ENCODE data around the gene PTPRN2. TPM values are rescaled to one million over a fixed set of nuclear protein-coding genes. Genes with fewer than 3 reads are reported as not detected.
"Not testable (repeated sequence)": the region's sequence is repeated elsewhere in the genome, so short reads cannot be mapped to it uniquely, and the experiment has no call there.

The PTPRN2 gene
- polyA plus RNA-seq, 4 donors = 7.3 to 11.4 (median 8.0) TPM

DNA sequence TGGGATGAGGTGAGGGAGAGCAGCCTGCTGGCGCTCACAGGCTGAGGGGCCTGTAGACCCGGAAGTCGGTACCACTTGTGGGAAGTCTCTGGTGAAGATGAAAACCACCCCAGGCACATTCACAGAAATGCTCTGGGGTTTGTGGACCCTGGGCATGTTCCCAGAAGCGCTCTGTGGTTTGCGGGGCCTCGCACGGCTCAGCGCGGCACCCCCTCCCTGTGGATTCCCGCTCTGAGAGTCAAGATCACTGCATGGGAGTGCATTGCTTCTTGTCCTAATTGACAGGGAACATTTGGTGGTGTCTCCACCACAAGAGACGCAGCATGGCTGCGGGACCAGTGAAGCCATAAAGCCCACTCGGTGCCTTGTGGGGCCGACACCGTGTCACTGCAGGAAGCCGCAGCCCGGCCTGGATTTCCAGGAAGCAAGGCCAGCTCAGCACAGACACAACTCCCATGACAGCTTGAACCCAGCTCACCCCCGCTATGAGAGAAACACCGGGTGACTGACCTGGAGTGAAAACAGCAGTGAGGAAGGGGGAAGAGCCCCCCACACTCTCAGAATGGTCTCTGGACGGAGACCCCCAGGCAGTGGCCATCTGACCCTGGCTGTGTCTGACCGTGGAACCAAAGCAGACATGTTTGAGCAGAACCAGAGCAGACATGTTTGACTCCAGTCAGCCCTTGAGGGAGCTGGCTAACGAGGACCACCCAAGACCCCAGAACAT lies 157.2 kb downstream of the PTPRN2 start:
- no peak for DNase-seq (ENCODE audit: low read depth in 4 of 4, low spot score in 2 of 4)

DNA sequence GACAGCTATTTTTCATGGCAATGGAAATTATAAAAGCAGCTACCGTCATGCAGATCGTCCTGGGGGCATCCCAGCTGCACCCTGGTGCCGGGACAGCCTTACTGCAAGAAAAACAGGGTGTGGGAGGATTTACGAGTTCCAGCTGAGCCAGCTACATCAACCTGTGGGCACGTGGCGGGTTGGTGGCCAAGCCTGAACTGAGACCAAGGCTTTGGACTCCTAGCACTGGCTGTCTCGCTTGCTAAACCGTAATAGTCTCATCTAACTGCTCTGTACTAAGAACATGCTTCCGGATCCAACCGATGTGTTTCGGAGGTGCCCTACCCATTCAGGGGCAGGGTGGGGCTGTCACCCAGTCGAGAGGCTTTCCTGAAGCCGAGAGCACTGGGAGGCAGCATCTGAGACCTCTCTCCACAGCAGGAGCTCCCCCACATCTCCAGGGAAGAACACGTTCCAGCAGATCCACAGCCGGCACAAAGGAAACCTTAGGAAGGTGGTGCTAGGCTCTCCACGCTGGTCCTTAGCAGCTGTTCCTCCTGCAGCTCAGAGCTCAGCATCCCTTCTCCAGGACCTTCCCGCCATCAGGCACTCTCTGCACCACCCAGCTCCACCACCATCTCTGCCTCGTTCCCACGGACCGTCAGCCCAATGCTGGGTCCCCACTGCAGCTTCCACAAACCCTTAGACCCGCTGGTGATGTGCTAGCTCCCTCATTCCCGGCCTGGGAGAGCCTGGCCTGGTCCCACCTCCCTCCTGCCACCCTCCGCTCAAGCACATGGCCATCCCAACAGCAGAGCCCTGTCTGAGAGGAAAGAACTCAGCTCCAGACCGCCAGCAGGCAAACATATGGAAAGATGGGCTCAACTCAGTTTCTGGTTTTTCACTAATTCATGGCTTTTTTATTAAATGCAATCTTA lies 158.5 kb downstream of the PTPRN2 start:
- no peak for DNase-seq (ENCODE audit: low read depth in 4 of 4, low spot score in 2 of 4)

DNA sequence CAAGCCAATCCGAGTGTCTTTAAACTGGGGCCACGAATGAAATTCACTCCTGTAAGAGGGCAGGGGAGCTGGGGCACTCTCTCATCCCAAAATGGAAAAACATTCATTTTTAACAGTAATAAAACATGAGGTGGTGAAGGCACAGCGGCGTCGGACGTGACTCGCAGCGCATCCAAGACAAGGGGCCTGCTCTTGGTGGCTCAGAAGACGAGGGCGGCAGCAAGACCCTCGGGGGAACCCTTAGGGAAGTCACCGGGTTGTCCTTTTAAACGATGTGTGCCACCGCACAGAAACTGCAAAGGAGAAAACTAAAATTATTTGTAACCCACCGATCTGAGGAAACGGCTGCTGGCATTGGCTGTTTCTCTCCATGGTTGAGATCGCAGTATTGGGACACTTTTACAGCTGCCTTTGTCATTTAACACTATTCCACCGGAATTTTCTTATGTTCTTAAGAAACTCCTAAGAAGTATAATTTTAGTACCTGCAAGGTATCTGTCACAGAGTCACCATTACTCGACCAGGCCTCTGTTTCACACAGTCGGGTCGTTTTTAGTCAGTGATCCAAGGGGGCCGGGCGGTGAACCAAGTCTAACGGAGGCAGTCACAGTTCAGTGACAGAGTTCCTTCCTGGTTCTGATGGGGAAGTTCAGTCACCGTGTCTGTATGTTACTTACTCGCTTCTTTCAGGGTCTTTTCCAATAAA lies 159.3 kb downstream of the PTPRN2 start:
- no peak for DNase-seq (ENCODE audit: low read depth in 4 of 4, low spot score in 2 of 4)

DNA sequence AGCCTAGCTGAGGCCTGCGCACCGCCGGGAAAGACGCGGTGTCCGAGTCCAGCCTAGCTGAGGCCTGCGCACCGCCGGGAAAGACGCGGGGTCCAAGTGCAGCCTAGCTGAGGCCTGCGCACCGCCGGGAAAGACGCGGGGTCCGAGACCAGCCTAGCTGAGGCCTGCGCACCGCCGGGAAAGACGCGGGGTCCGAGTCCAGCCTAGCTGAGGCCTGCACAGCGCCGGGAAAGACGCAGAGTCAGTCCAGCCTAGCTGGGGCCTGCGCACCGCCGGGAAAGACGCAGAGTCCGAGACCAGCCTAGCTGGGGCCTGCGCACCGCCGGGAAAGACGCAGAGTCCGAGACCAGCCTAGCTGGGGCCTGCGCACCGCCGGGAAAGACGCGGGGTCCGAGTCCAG lies 161.9 kb downstream of the PTPRN2 start:
- not testable (repeated sequence) for DNase-seq (ENCODE audit: low read depth in 4 of 4, low spot score in 2 of 4)

DNA sequence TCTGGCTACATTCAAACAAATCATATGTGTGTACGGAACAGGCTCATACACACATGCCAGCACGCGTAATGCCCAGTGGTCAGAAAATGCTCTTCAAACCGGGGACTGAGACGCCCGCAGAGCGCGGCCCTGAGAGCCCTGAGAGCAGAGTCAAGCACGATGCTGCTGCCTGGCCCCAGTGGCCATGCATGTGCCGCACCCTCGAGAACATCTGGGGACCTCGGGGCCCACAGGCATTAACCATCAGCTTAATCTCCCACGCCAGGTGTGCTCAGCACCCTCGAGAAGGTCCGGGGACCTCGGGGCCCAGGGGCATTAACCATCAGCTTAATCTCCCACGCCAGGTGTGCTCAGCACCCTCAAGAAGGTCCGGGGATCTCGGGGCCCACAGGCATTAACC lies 163.1 kb downstream of the PTPRN2 start:
- no peak for DNase-seq (ENCODE audit: low read depth in 4 of 4, low spot score in 2 of 4)

DNA sequence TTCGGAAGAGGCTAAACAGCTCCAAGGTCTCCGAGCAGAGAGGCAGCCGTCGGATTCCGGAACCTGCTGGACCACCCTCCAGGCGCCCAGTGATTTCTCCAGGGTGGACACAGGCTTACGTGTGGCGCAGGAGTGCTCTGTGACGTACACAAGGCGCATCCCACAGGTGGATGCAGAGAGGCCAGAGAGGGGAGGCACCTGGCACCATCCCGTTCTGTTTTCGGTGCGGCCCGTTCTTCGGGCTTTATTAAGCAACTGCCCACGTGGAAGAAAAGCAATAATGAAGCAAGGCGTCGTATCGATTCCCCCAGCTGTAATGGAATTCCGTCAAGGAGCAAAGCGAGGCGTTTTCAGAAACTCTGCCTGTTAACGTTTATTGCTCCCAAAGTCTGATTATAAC lies 163.6 kb downstream of the PTPRN2 start:
- no peak for DNase-seq (ENCODE audit: low read depth in 4 of 4, low spot score in 2 of 4)

DNA sequence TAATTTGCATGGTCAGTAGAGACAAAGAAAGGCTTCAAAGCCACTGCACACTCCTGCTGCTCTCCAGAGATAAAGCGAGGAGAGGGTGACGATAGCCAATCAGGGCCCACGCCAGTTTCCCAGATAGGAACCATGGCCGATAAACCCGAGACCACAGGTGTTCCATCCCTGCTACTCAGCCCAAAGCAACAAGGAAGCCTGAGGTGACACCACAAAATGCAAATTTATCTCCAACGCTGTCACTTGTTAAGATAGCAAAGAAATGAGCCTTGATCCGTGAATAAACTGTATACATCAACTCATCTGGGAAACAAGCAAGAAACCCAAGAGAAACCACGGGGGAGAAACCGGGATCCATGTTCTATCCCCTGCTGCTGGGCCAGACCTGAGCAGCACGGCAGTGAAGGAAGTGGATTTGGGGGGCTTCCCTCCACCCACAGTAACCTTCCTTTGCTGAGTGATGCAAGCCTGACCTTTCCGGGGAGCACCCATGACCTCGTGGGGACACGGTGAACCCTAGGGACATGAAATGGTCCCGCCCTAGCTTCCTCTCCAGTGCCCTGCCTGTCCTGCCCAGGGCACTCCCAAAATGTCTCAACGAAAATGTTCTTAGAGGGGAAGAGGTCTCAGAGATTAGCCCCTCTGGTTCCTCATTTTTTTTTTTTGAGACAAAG lies 164.6 kb downstream of the PTPRN2 start:
- no peak for DNase-seq (ENCODE audit: low read depth in 4 of 4, low spot score in 2 of 4)

DNA sequence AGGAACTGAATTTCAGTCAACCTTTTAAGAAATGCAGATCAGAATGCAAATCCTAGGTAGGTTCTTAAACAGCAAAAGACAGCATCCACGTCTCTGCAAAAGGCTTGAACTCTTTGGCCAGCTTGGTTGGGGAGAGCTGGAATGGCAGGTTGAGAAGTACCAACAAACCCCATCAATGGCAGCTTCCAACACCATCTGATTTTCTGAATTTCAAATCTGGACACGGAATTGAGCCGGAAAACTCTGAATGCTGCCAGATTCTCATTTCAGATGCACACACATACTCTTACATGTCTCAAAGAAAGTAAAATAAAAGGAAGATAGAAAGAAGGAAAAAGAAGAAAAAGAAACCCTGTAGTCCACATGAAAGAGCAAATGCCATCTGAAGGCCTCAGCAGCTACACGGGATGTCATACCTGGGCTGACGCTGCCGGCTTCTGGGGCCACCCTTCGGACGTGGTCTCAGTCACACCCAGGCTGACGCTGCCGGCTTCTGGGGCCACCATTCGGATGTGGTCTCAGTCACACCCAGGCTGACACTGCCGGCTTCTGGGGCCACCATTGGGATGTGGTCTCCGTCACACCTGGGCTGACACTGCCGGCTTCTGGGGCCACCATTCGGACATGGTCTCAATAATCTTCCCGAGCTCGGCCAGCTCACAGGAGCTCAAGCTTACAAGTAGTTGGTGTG lies 165.3 kb downstream of the PTPRN2 start:
- no peak for DNase-seq (ENCODE audit: low read depth in 4 of 4, low spot score in 2 of 4)

DNA sequence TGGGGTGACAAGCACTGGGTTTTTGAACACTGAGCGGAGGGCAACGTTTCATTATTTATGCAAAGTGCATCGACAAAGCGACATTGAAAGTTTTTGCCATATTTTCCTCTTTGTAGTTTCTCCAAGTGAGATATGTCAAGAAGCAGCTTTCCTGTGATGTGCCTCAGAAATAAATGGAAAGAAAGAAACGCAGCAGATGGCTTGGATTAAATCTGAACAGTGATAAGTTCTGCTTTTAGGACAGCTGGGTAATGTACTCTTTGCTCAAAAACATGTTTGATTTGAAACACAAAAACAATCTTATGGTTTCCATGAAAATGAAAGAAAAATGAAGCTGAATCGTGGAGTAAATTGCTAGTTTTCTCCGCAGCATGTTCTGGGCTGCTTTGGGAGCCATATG lies 166.3 kb downstream of the PTPRN2 start:
- no peak for DNase-seq (ENCODE audit: low read depth in 4 of 4, low spot score in 2 of 4)

DNA sequence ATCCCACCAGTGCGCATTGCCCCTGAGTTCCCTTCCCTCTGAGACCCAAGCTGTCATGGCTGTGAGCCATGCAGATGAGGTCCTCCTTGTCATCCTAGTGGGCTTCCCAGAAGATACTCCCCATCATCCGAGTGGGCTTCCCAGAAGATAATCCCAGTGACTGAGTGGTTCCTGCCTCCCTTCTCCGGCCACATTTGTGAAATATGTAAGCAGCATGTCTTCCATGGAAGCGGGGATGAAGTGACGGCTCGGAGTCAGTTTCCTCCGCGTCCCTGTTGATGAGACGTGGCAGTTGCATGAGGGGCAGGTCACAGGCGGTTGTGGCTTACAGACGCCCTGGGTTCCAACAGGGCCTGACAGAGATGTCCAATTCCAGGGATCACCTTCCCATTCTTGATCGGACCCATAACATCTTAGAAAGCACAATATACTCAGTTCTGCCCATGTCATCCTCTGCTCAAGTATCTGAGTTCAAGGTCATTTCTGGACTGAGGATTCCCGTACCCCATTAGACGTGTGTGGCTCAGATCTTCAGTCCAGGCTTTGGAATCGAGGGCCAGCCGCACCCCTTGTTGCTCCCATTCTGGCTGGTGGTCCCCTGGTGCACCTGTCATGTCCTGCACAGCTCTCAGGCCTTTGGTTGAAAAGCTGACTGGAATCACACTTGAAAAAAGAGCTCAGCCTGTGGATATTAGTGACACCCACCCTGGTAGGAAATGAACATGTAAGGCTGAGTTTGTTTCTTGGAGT lies 166.9 kb downstream of the PTPRN2 start:
- no peak for DNase-seq (ENCODE audit: low read depth in 4 of 4, low spot score in 2 of 4)

DNA sequence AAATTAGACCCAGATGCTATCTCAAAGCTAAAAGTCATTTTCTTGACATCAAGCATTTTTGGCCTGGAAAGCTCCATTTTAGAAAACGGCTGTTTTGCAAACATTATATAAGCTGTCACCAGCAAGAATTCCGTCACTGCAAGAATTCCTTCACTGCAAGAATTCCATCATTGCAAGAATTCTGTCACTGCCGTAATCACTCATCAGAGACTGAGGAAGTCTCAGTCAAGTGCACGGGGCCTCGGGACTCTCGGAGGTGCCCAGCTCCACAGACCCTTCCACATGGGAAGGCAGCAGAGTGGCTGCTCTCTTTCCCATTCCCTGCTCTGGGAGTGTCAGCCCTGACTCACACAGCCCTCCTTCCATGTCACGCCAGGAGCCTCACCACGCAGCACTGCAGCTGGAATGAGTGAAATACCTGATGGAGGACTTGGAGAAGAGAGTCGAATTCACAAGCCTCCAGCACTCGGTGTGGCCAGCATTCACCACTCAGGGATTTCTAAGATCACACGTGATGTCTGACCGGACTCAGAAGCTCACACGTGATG lies 168.3 kb downstream of the PTPRN2 start:
- no peak for DNase-seq (ENCODE audit: low read depth in 4 of 4, low spot score in 2 of 4)

DNA sequence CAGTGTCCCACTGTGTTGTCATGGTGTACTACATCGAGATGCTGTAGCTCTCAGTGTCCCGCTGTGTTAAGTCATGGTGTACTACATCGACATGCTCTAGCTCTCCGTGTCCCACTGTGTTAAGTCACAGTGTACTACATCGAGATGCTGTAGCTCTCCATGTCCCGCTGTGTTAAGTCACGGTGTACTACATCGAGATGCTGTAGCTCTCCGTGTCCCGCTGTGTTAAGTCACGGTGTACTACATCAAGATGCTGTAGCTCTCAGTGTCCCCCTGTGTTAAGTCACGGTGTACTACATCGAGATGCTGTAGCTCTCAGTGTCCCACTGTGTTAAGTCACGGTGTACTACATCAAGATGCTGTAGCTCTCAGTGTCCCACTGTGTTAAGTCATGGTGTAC lies 169.2 kb downstream of the PTPRN2 start:
- DNase-seq (ENCODE audit: low read depth in 4 of 4, low spot score in 2 of 4) = not testable (repeated sequence)

DNA sequence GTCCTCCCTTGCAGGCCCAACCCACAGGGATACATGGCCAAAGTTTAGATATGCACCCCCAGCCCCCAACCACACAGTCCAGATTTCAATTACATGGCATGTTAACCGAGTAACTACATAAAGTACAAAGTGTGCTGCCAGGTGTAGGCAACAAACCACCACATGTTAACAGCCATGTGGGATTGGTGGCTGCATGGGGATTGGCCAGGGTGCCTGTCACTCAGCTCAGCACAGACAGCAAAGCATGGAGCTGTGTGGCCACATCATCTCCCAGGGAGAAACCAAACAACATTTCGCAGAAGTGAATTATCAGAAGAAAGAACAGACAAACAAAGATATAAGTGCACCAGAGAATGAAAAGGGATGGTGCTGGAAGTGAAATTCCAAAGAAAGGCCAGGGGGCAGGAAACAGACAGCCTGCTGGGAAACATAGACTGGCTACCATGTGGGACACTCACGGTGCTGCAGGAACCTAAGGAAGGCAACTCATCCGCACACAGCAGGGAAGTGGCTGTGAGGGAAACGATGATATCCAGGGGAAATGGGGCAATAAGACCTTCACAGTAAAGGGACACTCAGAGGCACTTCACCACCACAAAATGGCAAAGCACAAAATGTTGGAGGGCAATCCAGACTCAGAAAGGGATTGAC lies 171.2 kb downstream of the PTPRN2 start:
- DNase-seq (ENCODE audit: low read depth in 4 of 4, low spot score in 2 of 4) = no peak

DNA sequence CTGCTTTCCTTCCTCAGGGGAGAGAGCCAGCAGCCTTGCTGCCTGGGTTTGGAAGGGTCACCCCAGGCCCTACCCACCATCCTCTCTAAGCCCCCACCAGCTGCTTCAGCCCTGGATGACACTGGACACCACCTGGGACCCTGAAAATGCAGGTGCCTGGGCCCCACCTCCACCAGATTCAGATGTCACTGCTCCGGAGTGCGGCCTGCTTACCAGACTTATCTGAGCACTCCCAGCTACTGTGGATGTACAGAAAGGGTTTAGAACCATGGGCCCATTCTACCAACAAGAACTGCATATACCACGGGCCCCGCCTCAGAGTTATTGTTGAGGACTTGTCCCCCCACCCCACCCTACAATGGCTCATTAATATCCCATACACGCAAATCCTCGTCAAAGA lies 172.3 kb downstream of the PTPRN2 start:
- no peak for DNase-seq (ENCODE audit: low read depth in 4 of 4, low spot score in 2 of 4)

DNA sequence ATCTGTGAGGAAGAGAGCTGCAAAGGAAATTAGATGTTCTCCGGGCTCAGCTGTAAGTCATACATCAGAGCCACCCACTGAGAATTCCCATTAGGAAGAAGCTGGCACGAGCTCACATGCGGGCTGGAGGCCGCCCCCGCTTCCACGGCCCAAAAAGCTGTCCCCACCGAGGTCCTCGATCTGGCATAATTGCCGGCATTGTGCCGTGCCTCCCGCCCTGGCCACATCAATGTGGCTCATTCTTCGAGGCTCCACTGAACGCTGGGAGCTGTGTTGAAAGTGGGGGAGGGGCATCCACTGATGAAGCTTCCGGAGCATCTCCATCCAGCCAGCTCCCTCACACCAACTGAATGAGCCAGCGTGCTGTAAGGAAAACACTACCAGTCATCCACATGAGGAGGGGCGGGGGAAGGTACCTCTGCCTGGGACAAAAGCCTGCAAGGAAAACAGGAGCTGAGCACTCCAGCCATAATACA lies 173.1 kb downstream of the PTPRN2 start:
- DNase-seq (ENCODE audit: low read depth in 4 of 4, low spot score in 2 of 4) = no peak

DNA sequence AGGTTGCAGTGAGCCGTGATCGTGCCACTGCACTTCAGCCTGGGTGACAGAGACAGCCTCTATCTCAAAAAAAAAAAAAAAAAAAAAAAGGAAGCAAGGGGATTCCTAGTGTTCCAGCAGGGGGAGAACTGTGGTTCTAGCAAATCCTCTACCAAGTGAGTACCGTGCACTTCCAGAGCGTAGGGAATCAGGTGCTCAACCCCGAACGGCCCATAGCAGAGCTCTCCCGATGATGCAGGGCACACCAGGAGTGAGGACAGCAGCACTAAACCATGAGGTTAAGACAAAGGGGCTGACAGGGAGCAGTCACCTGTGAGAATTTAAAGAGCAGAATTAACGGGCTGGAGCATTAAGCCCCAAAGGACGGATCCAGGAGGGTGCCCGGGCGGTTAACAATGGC lies 173.6 kb downstream of the PTPRN2 start:
- DNase-seq (ENCODE audit: low read depth in 4 of 4, low spot score in 2 of 4) = no peak

DNA sequence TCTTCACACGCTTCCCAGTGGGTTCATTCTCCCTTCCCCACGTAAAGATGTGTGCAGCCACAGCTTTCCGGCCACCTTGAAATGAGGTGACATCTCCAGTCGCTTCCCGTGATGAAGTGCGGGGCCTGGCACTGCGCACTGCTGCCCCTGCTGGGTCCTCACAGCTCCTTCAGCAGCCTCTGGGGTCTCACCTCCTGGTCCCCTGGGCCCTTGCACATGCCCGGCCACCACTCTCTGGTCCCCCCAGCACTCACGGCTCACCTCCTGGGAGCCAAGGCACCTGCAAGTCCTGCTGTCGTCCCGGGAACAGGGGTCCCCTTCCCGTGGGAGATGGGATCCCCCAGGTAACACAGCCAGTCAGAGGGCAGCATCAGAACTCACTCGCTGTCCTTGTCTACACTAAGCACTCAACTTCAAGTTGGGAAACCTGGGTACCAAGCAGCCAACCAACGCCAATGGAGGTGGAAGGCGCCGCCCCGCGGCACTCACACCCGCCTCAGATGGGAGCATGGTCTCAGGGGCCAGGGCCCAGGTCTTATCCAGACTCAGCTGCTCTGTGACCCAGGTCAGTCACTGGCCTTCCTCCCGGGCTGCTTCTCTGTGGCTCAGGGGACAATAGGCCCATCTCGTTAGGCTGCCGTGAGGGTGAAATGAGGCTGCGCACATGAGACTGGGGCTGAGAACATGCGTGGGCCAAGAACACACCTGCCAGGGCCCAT lies 176.2 kb downstream of the PTPRN2 start:
- DNase-seq (ENCODE audit: low read depth in 4 of 4, low spot score in 2 of 4) = no peak

DNA sequence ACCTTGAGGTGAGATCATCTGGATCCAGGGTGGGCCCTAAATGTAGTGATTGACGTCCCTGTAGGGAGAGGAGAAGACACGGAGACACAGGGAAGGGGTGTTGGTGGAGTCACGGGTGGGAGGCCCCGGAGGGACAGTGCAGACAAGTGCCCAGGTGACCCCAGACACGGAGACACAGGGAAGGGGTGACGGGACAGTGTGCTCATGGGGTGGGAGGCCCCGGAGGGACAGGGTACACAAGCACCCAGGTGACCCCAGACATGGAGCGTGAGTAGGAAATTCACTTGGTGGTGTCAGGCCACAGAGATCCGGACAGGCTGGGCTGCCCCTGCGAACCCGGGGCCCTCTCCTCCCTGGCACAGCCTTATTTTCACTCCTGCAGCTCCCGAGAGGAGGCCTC lies 176.9 kb downstream of the PTPRN2 start:
- no peak for DNase-seq (ENCODE audit: low read depth in 4 of 4, low spot score in 2 of 4)

Measured in left renal cortex interstitium (tissue), 4 donors.